Neuronal stem cell (in vitro differentiated cells): ENCODE data around the gene CACNG5.

Experiments used
- DNase-seq: peaks from one replicate; pipeline ENCODE4 v3.0.0-alpha.2; 2013; ENCODE audit warnings: low spot score
- H2AFZ ChIP-seq: one replicate; pipeline ENCODE4 v1.6.1; 2013; ENCODE audit warnings: mild to moderate bottlenecking, low read length, inconsistent platforms
- H2AK5ac ChIP-seq: 2 replicates; pipeline ENCODE4 v1.6.1; 2013; ENCODE audit warnings: low read depth, mild to moderate bottlenecking, inconsistent platforms, low read length, moderate library complexity, mixed read lengths
- H2BK120ac ChIP-seq: 2 replicates; pipeline ENCODE4 v1.6.1; 2013; ENCODE audit warnings: low read depth, mild to moderate bottlenecking, inconsistent platforms, low read length, moderate library complexity, mixed read lengths
- H2BK12ac ChIP-seq: one replicate; pipeline ENCODE4 v1.6.1; 2013; ENCODE audit warnings: low read length, inconsistent platforms
- H2BK15ac ChIP-seq: 2 replicates; pipeline ENCODE4 v1.6.1; 2013; ENCODE audit warnings: mild to moderate bottlenecking, low read length, inconsistent platforms, mixed read lengths
- H2BK5ac ChIP-seq: one replicate; pipeline ENCODE4 v1.6.1; 2013; ENCODE audit warnings: inconsistent platforms, mild to moderate bottlenecking, low read length, moderate library complexity
- H3K14ac ChIP-seq: one replicate; pipeline ENCODE4 v1.6.1; 2013; ENCODE audit warnings: low read length, inconsistent platforms
- H3K18ac ChIP-seq: 2 replicates; pipeline ENCODE4 v1.6.1; 2013; ENCODE audit warnings: low read length, inconsistent platforms
- H3K23ac ChIP-seq: 2 replicates; pipeline ENCODE4 v1.6.1; 2013; ENCODE audit warnings: low read depth, mild to moderate bottlenecking, mixed read lengths, low read length, inconsistent platforms; ENCODE audit not compliant: poor library complexity
- H3K27ac ChIP-seq: replicated peaks from 3 replicates; pipeline ENCODE4 v1.5.1; 2013; ENCODE audit warnings: low read length, inconsistent platforms
- H3K27me3 ChIP-seq, 3 experiments: 2 replicates each; pipeline ENCODE4 v1.6.1; 2013; ENCODE audit warnings: low read length in 3 of 3, mild to moderate bottlenecking in 2 of 3, inconsistent platforms in 1 of 3, low read depth in 1 of 3, mixed read lengths in 1 of 3, moderate library complexity in 1 of 3; ENCODE audit not compliant: control insufficient read depth in 3 of 3, insufficient read depth in 3 of 3
- H3K36me3 ChIP-seq, 2 donors: replicated peaks in 1 of 2; 2 replicates each; pipeline ENCODE4 v1.6.1; 2013; ENCODE audit warnings: low read length in 2 of 2; ENCODE audit not compliant: control insufficient read depth in 2 of 2, insufficient read depth in 2 of 2
- H3K4ac ChIP-seq: 2 replicates; pipeline ENCODE4 v1.6.1; 2013; ENCODE audit warnings: inconsistent platforms, mild to moderate bottlenecking, low read length, moderate library complexity
- H3K4me1 ChIP-seq, 2 donors: 1 replicate in 1 of 2; 2 replicates in 1 of 2; pipeline ENCODE4 v1.6.1; 2013; ENCODE audit warnings: low read length in 2 of 2, low read depth in 1 of 2; ENCODE audit not compliant: control insufficient read depth in 2 of 2, insufficient read depth in 1 of 2
- H3K4me2 ChIP-seq: one replicate; pipeline ENCODE4 v1.6.1; 2013; ENCODE audit warnings: mild to moderate bottlenecking, low read length, inconsistent platforms; ENCODE audit not compliant: insufficient read depth, poor library complexity, severe bottlenecking
- H3K4me3 ChIP-seq, 2 donors: 2 replicates each; pipeline ENCODE4 v1.5.1; 2013; ENCODE audit warnings: low read length in 2 of 2, mild to moderate bottlenecking in 2 of 2, inconsistent platforms in 1 of 2, moderate library complexity in 1 of 2
- H3K79me1 ChIP-seq: one replicate; pipeline ENCODE4 v1.6.1; 2013; ENCODE audit warnings: low read depth, mild to moderate bottlenecking, inconsistent platforms, low read length, moderate library complexity
- H3K9ac ChIP-seq: one replicate; pipeline ENCODE4 v1.6.1; 2013; ENCODE audit warnings: mild to moderate bottlenecking, low read depth, low read length, inconsistent platforms; ENCODE audit not compliant: poor library complexity
- H3K9me3 ChIP-seq, 2 donors: replicated peaks in 1 of 2; 2 replicates each; pipeline versions ENCODE3 to v1.6.1; 2013; ENCODE audit warnings: low read length in 2 of 2, mild to moderate bottlenecking in 2 of 2, inconsistent platforms in 1 of 2, low read depth in 1 of 2, mixed read lengths in 1 of 2, moderate library complexity in 1 of 2; ENCODE audit not compliant: control insufficient read depth in 2 of 2, insufficient read depth in 1 of 2
- H4K8ac ChIP-seq: one replicate; pipeline ENCODE4 v1.6.1; 2013; ENCODE audit warnings: low read depth, mild to moderate bottlenecking, inconsistent platforms, low read length, moderate library complexity
- H4K91ac ChIP-seq: one replicate; pipeline ENCODE4 v1.6.1; 2013; ENCODE audit warnings: low read length, low read depth, mild to moderate bottlenecking, inconsistent platforms; ENCODE audit not compliant: poor library complexity
- WGBS, 2 donors: extraction: QIAGEN DNeasy Blood & Tissue Kit; methylation state at CpG; one replicate each; pipeline ENCODE4 v1.1.7; 2013; ENCODE audit warnings: missing lambda C conversion rate in 2 of 2, mixed read lengths in 1 of 2; ENCODE audit not compliant: insufficient read length in 2 of 2, insufficient replicate concordance in 1 of 2; ENCODE audit errors: extremely low coverage in 2 of 2; 5-methylcytosine and 5-hydroxymethylcytosine counted together

The CACNG5 gene

GRCh38 chr17:66925811-66926500, 91.0 kb downstream of the CACNG5 start:
- Histone ChIP-seq H3K36me3 (no peaks in the 10 kb centered on the region), H3K4me3 (no peak overlapping the region), H2AFZ (no peak overlapping the region), H3K4me1 (peaks cover 3 to 6% of the 10 kb centered on the region in 2 donors), H3K23ac (no peak overlapping the region), H4K8ac (no peak overlapping the region), H3K4me2 (no peak overlapping the region), H3K27me3 (no peaks in the 10 kb centered on the region), H2BK12ac (no peak overlapping the region), H3K9ac (no peak overlapping the region), H3K27ac (no peak overlapping the region), H2BK120ac (no peak overlapping the region), H3K14ac (no peak overlapping the region), H3K18ac (no peak overlapping the region), H4K91ac (no peak overlapping the region), H2BK15ac (no peak overlapping the region), H3K4ac (no peak overlapping the region), H3K79me1 (no peaks in the 10 kb centered on the region), H2AK5ac (no peak overlapping the region), H2BK5ac (no peak overlapping the region), H3K9me3 (peaks cover 0 to 1% of the 10 kb centered on the region in 2 donors)
- no CpG with 5 or more reads among the region's 8 CpGs for WGBS, 2 donors
- no peak for DNase-seq

- no CpG with 5 or more reads among the region's 5 CpGs for WGBS, 2 donors
- Histone ChIP-seq H2AFZ (no peak overlapping the region), H3K9ac (no peak overlapping the region), H3K18ac (no peak overlapping the region), H2BK5ac (no peak overlapping the region), H3K4ac (no peak overlapping the region), H3K9me3 (peaks cover 0 to under 1% of the 10 kb centered on the region in 2 donors), H3K4me1 (peaks cover 3 to 5% of the 10 kb centered on the region in 2 donors), H2BK120ac (no peak overlapping the region), H2AK5ac (no peak overlapping the region), H4K91ac (no peak overlapping the region), H3K27me3 (no peaks in the 10 kb centered on the region), H2BK15ac (no peak overlapping the region), H3K36me3 (no peaks in the 10 kb centered on the region), H3K14ac (no peak overlapping the region), H3K23ac (no peak overlapping the region), H2BK12ac (no peak overlapping the region), H4K8ac (no peak overlapping the region), H3K27ac (no peak overlapping the region), H3K4me2 (no peak overlapping the region), H3K4me3 (no peak overlapping the region), H3K79me1 (no peaks in the 10 kb centered on the region)
- no peak for DNase-seq
Observed at GRCh38 chr17:66928949-66929348, 94.0 kb downstream of the CACNG5 start.

- Histone ChIP-seq H2BK120ac (no peak overlapping the region), H3K14ac (no peak overlapping the region), H2BK12ac (no peak overlapping the region), H3K4ac (no peak overlapping the region), H4K91ac (no peak overlapping the region), H2BK5ac (no peak overlapping the region), H2BK15ac (no peak overlapping the region), H3K36me3 (no peaks in the 10 kb centered on the region), H3K27ac (no peak overlapping the region), H3K18ac (no peak overlapping the region), H3K4me2 (no peak overlapping the region), H3K27me3 (no peaks in the 10 kb centered on the region), H2AK5ac (no peak overlapping the region), H3K4me1 (peaks cover 3% of the 10 kb centered on the region in 2 donors), H3K79me1 (no peaks in the 10 kb centered on the region), H3K9me3 (peaks cover 0 to 2% of the 10 kb centered on the region in 2 donors), H2AFZ (no peak overlapping the region), H3K9ac (no peak overlapping the region), H3K4me3 (no peak overlapping the region), H3K23ac (no peak overlapping the region), H4K8ac (no peak overlapping the region)
- no peak for DNase-seq
- WGBS, 2 donors: no CpG with 5 or more reads among the region's 1 CpG
Observed at GRCh38 chr17:66929591-66929990, 94.7 kb downstream of the CACNG5 start.

- H3K79me1 ChIP-seq: no peaks in the 10 kb centered on the region
- no peak overlapping the region for H2AK5ac ChIP-seq
- H3K4ac ChIP-seq: no peak overlapping the region
- no peak overlapping the region for H2BK12ac ChIP-seq
- H3K27ac ChIP-seq: no peak overlapping the region
- H2BK15ac ChIP-seq: no peak overlapping the region
- DNase-seq: no peak
- H3K9ac ChIP-seq: no peak overlapping the region
- H2AFZ ChIP-seq: no peak overlapping the region
- H3K4me1 ChIP-seq: peaks cover under 1 to 1% of the 10 kb centered on the region in 2 donors
- no peaks in the 10 kb centered on the region for H3K36me3 ChIP-seq
- no peak overlapping the region for H2BK5ac ChIP-seq
- H2BK120ac ChIP-seq: no peak overlapping the region
- no peaks in the 10 kb centered on the region for H3K27me3 ChIP-seq
- H3K23ac ChIP-seq: no peak overlapping the region
- no peak overlapping the region for H3K14ac ChIP-seq
- H3K9me3 ChIP-seq: peaks cover 0 to 2% of the 10 kb centered on the region in 2 donors
- H3K4me2 ChIP-seq: no peak overlapping the region
- H4K8ac ChIP-seq: no peak overlapping the region
- no peak overlapping the region for H3K4me3 ChIP-seq
- WGBS, 2 donors: no CpG with 5 or more reads among the region's 3 CpGs
- no peak overlapping the region for H4K91ac ChIP-seq
- H3K18ac ChIP-seq: no peak overlapping the region
Observed at GRCh38 chr17:66930933-66931332, 96.0 kb downstream of the CACNG5 start.
